ENCODE results near the gene URB1. TPM values are rescaled to one million over a fixed set of nuclear protein-coding genes. Genes with fewer than 3 reads are reported as not detected.

URB1 gene
- total RNA-seq, 1 experiment from 2014 or later: 18.1 TPM

GRCh38 chr21:32308696-32309095 is 84.1 kb downstream of the URB1 start:
- TF ChIP-seq SIN3A (IDR thresholded peaks at IDR 0.05; ENCODE audit: borderline replicate concordance, insufficient read depth, low read depth, low read length): no peak
- TF ChIP-seq REST (IDR thresholded peaks at IDR 0.05; ENCODE audit: insufficient read depth in 1 of 2, low read depth in 2 of 2, low read length in 1 of 2): no peak
- no peak for TF ChIP-seq TCF7L2 (IDR thresholded peaks at IDR 0.05; ENCODE audit: low read depth, low read length)
- no peak for TF ChIP-seq POLR2AphosphoS5 (IDR thresholded peaks at IDR 0.05; ENCODE audit: low read depth, low read length)
- TF ChIP-seq CTCF (IDR thresholded peaks at IDR 0.05): no peak
- no peak for ATAC-seq
- in situ Hi-C loops (cut with HindIII; ENCODE audit: low pct_unique_long_range_greater_than_20kb, low sequenced_read_pairs): no loop called here
- Histone ChIP-seq H3K4me1 (ENCODE audit: control insufficient read depth, insufficient read depth, low read length) (no peaks in the 10 kb centered on the region), H3K27me3 (ENCODE audit: control insufficient read depth, insufficient read depth, low read length) (no peaks in the 10 kb centered on the region), H3K36me3 (ENCODE audit: control insufficient read depth, insufficient read depth, low read length) (no peaks in the 10 kb centered on the region), H3K4me3 (ENCODE audit: low read depth in 2 of 2, low read length in 2 of 2) (no peak overlapping the region), H3K9me3 (ENCODE audit: control insufficient read depth, insufficient read depth, low read depth, low read length) (no peaks in the 10 kb centered on the region), H3K27ac (ENCODE audit: low read length) (no peak overlapping the region)
- BruUV-seq (replicated peaks): no TSS peak
- intact Hi-C loops (cut with micrococcal nuclease; ENCODE audit: unreplicated experiment): no loop called here
- POLR2A ChIA-PET: no interaction called here
- no peak for DNase-seq (ENCODE audit: low read depth, low spot score)
- CTCF ChIA-PET: no interaction called here

- no TSS peak for BruUV-seq (replicated peaks)
- H3K4me3 ChIP-seq (ENCODE audit: low read depth in 2 of 2, low read length in 2 of 2): no peak overlapping the region
- H3K4me1 ChIP-seq (ENCODE audit: control insufficient read depth, insufficient read depth, low read length): no peaks in the 10 kb centered on the region
- intact Hi-C loops (cut with micrococcal nuclease; ENCODE audit: unreplicated experiment) (no loop called here), in situ Hi-C loops (cut with HindIII; ENCODE audit: low pct_unique_long_range_greater_than_20kb, low sequenced_read_pairs) (no loop called here)
- H3K9me3 ChIP-seq (ENCODE audit: control insufficient read depth, insufficient read depth, low read depth, low read length): no peaks in the 10 kb centered on the region
- H3K27me3 ChIP-seq (ENCODE audit: control insufficient read depth, insufficient read depth, low read length): no peaks in the 10 kb centered on the region
- H3K27ac ChIP-seq (ENCODE audit: low read length): no peak overlapping the region
- DNase-seq (ENCODE audit: low read depth, low spot score): no peak
- ChIA-PET POLR2A (no interaction called here), CTCF (no interaction called here)
- TF ChIP-seq REST (IDR thresholded peaks at IDR 0.05; ENCODE audit: insufficient read depth in 1 of 2, low read depth in 2 of 2, low read length in 1 of 2) (no peak), POLR2AphosphoS5 (IDR thresholded peaks at IDR 0.05; ENCODE audit: low read depth, low read length) (no peak), CTCF (IDR thresholded peaks at IDR 0.05) (no peak), SIN3A (IDR thresholded peaks at IDR 0.05; ENCODE audit: borderline replicate concordance, insufficient read depth, low read depth, low read length) (no peak), TCF7L2 (IDR thresholded peaks at IDR 0.05; ENCODE audit: low read depth, low read length) (no peak)
- no peak for ATAC-seq
- H3K36me3 ChIP-seq (ENCODE audit: control insufficient read depth, insufficient read depth, low read length): no peaks in the 10 kb centered on the region
Measured at GRCh38 chr21:32307706-32308105, 85.1 kb downstream of the URB1 start.
